ENCODE data around the gene LPXN.
"Not testable (repeated sequence)": the region's sequence is repeated elsewhere in the genome, so short reads cannot be mapped to it uniquely, and the experiment has no call there.

The LPXN gene

DNA sequence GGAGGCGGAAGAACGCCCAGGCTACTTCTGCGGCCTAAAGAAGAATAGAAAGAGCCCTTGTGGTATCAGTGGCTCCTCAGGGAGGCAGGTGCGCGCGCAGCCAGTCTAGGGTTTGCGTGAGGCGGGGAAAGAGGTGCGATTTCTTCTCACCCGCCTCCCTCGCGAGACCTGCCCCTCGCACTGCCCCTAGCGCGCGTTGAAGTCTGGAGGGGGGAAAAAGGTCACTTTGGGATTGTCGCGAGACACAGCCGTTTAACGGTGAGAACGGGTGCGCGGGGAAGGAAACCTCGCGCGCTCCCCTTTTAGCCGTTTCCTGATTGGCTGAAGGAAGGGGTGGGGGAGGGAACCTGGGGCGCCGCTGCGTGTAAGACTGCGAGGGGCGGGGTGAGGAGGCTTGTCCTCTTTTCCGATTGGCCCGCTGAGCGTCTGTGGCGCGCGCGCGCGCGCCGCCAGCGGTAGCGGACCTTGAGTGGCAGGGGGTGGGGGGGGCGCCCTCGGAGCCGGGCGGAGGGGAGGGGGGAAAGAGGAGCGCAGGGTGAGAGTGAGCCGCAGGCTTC is 3.1 kb upstream of the LPXN start, which contains the start of gene ZFP91:
TSS of gene ZFP91 (plus strand) at position 429 of the 557 bp plus-strand sequence. CDS start 219 bp downstream, outside the sequence.
- peak; percentile 96 to 98 for DNase-seq

DNA sequence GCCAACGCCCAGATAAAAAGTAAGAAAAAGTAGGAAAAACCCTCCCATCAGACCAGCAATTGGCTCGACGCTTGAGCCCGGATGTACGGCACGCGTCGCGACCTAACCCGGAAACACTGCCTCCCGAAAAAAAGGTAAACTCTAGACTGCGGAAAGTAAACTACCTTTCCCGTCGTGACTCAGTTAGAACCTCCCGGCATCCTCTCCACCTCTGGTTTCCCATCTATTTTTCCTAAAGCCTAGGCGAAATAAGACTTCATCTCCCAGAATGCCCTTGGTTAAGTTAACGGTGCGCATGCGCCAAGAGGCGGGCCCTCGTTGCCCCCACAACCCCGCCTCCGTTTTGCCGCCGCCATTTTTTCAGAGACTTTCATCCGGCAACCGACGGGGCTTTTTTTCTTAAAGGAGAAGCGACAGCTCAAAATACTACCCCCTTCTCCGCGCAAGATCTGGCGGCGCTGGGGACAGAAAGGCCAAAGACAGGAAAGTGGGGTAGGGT is 2.5 kb upstream of the LPXN start:
- peak; percentile 92 to 96 for DNase-seq

DNA sequence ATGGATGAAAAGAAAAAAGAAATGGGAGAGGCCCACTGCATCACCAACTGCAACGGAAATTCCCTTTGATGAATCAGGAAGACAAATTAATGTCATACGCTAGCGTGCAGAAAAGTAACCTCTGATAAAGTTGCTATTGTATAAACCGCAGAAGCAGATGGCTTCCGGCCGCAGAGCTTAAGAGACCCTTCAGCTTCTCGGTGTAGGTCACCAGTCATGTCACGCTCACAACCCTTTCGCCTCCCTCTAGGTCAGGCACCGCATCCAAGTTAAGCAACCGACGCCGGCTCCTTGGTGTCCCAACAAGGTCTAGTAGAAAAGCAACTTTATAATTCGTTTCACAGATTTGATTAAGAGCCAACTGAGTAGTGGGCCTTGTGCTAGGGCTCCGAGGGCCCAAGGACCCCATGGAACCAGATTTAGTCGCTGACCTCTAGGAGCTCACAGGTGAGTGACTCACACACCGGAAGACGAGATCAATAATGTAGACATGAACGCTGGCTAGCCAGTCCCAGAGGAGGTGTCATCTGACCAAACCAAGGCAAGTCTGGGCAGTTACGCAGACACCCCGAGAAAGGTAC is 2.0 kb upstream of the LPXN start:
- peak; percentile 72 to 81 for DNase-seq

DNA sequence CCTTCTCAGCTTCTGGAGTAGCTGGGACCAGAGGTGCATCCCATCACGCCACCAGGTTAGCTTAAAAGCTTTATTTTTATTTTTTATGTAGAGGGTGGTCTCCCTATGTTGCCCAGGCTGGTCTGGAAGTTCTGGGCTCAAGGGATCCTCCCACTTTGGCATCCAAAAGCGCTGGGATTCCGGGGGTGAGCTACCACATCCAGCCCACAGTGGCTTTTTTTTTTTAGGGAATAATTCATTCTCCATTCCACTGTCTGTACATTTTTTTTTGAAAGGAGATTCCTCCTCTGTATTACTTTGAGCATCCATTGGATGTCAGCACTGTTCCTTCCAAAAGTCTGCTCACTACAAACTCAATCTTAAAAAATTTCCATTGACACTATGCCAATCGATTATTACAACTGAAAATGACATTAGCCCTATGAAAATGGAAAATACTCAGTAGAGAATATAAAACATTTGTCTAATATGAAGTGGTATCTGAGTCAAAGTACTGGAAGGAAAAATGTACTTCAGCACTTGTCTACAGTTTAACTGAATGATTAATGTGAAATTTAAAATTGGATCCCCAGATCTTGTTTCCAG is 1.3 kb upstream of the LPXN start:
- DNase-seq, result no peak

DNA sequence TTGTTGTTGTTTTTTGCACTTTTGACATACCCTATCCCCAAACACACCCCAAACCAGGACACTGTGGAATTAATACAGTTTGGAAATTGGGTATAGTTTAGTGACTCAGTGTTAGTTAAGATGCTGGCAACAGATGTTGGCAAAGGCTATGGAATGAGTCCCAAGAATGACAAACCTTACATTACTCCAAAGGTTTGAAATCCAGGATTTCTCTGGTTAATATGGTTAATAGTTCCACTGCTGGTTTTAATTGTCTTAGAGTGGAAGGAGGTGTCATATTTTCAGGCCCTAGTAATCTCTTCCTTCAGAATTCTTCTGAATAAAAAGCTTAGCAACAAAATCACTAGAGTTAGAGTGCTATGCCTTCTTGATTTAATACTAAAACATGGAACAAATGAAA is 775 bp downstream of the LPXN start:
- no peak for DNase-seq

DNA sequence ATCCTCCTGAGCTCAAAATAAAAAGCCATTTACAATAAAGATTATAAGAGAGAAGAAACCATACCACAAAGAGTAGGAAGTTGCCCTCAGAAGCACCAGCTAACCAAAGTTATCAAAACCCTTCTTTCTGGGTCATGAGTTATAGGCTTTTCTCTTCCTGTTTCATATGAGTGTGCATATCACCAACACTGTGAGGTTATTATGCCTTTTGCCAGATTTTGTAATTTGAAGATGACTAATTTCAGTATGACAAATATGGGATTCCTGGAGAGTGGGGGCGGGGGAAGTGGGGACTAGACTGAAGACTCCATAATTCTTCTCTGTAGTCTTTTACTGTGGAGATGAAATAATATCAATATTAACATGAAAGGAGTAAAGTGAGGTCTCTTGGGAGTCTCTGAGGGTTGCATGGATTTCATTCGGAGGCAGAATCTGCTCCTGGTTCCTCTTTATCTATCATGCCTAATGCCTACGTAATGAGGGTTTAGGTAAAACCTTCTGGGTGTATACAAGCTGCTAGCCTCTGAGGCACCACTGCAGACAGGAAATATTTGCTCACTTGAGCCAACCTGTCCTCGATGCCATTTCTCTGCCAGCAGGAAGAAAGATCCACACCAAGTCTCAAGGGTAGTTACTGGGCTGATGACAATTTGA is 2.1 kb downstream of the LPXN start:
- DNase-seq, result peak; percentile 73 to 77

DNA sequence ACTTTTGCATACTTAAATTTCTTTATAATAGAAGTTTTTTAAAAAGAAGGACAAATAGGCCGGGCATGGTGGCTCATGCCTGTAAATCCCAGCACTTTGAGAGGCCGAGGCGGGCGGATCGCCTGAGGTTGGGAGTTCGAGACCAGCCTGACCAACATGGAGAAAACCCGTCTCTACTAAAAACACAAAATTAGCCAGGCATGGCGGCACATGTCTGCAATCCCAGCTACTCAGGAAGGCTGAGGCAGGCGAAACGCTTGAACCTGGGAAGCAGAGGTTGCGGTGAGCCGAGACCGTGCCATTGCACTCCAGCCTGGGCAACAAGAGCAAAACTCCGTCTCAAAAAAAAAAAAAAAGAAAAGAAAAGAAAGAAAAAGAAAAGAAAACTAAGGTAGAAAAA is 2.8 kb downstream of the LPXN start:
- not testable (repeated sequence) for DNase-seq

DNA sequence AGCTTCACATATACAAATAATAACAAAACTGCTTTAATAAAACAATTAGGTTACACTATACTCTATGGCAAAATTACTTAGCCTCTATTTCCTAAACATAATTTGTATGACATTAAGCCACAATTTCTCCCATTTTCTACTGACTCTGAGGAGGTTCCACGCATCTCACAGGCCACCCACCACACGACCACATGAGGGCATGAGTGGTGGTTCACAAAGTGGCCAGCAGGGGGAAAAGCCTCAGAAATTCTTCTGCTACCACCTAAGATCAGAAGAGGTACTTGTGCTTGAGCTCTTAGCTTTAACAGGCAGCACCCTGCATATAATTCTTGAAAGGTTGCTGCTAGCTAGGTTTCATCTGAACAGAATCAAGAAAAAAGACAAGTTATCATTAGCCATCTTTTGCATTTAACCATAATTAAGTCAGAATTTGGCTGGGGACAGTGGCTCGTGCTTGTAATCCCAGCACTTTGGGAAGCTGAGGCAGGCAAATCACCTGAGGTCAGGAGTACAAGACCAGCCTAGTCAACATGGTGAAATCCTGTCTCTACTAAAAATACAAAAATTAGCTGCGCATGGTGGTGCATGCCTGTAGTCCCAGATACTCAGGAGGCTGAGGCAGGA is 7.7 kb downstream of the LPXN start:
- DNase-seq, result peak; percentile 68 to 79

DNA sequence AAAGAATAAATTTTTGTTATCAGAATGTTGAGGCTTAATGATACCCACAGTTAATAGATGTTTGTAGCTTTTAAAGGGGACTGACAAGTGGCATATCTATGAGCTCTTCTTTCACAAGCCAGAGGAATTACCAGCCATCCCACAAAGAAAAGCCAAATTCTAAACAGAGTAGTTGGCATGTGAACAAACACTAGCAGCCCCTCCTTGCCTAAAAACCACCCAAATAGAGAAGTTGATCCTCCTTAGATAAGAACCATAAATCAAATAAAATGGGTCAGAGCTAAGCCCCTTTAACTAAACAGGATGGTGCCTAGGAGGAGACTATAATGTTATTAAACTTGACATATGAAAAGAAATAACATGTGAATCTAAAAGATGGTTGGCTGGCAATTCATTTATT is 11.4 kb downstream of the LPXN start:
- no peak for DNase-seq

DNA sequence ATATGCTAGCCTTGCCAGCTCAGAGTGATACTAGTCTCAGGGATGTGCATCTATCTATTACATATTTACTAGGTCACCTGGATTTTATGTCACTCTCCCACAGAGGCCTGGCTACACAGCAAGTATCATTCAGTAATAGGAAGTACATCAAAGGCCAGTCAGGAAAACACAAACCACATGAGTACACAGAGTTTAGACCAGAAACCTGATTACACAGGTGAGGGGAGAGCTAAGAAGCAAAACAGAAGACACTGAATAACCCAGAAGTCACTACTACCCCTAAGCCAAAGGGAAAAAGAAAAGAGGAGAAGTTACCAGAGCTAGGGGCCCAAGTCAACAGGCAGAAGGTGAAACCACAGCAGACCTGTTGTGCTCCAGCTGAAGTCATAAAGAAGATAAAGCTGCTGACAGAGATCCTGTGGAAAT is 13.3 kb downstream of the LPXN start:
- DNase-seq, result no peak

DNA sequence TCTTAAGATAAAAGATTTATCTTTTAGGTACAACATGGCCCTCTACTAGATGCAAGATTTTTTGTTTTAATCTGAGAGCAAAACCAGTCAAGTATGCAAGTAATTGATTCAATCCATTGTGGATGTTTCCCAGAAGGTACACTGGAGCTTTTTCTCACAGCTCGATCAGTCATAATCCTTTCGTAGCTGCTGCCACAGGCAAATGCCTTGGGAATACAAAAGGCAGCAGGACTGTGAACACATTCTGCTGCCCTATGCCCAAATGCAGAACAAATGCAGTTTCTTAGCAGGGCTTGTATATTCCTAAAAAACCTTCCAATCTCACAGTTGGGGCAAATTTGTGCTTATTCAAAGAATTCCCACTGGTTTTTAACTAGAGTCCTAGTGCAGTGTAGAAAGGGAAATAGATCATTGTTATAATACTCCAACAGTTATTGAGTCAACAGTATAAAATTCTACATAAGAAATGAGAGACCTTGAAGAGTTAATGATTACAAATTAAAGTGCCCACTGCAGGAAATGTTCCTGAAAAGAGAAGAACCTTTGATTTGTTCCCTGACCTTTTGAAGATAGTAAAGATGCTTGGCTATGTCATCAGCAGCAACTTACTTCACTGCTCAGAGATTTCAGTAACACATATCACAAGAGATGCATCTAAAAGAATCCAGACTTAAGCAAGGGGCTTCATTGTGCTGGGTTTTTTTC is 14.1 kb downstream of the LPXN start:
- DNase-seq, result no peak

DNA sequence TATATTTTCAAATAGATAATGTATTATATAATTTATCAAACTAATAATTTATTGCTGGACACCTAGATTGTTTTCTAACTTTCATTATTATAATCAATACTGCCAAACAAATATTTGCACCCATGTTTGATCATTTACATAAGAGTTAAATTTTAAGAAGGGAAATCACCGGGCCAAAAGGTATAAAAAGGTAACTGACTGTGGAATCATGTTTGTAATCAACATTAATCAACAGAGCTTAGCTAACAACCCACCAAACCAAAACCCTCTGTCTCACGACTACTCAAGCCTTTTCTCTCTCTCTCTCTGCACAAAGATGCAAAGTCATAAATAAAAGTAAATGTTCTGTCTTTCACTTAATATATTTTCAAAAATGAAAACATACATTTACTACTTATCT is 14.8 kb downstream of the LPXN start:
- no peak for DNase-seq

DNA sequence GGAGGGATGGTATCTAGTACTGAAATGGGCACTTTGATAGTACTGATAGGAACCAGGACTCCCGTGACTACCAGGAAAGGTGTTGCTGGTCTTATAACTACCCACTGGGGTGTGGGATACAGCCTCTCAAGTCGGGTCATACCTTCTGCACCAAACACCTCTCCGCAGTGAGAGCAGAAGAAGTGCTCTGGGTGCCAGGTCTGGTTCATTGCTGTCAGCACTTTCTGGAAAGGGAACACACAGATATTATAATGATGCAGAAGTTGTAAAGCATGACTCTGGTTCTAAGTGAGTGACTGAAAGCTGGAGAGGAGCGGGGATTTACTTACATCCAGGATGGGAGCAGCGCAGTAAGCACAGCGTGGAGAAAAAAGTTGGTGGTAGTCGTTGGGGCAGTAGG is 26.0 kb downstream of the LPXN start:
- DNase-seq, result no peak

DNA sequence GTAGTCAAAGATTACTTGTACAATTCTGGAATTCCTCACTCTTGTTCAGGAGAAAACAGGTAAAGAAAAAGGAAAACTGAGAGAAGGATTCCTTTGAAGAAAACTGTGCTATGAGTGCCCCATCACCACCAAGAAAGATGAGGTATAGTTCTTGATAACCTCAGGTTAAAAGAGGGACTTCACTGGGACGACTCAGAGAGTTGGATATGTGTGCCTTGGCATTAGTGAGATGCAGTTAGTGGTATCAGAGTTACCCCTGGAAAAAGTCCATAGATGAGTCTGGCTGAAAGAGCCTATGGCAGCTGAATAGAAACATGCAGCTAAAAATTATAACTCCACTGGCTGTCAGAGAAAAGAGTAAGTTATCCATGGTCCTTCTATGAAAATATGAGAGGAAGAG is 28.8 kb downstream of the LPXN start:
- no peak for DNase-seq

DNA sequence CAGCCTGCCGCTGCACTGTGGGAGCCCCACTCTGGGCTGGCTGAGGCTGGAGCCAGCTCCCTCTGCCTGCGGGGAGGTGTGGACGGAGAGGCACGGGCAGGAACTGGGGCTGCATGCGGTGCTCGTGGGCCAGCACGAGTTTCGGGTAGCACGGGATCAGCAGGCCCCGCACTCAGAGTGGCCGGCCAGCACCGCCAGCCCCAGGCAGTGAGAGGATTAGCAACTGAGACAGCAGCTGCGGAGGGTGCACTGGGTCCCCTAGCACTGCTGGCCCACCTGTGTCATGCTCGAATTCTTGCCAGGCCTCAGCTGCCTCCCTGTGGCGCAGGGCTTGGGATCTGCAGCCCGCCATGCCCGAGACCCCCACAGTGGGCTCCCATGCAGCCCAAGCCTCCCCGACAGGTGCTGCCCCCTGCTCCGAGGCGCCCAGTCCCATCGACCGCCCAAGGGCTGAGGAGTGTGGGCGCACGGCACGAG is 43.8 kb downstream of the LPXN start:
- no peak for DNase-seq

DNA sequence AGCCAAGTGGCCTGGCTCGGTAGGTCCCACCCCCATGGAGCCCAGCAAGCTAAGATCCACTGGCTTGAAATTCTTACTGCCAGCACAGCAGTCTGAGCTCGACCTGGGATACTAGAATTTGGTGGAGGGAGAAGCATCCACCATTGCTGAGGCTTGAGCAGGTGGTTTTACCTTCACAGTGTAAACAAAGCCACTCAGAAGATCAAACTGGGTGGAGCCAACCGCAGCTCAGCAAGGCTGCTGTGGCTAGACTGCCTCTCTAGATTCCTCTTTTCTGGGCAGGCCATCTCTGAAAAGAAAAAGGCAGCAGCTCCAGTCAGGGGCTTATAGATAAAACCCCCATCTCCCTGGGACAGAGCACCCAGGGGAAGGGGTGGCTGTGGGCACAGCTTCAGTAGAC is 45.4 kb downstream of the LPXN start:
- no peak for DNase-seq

DNA sequence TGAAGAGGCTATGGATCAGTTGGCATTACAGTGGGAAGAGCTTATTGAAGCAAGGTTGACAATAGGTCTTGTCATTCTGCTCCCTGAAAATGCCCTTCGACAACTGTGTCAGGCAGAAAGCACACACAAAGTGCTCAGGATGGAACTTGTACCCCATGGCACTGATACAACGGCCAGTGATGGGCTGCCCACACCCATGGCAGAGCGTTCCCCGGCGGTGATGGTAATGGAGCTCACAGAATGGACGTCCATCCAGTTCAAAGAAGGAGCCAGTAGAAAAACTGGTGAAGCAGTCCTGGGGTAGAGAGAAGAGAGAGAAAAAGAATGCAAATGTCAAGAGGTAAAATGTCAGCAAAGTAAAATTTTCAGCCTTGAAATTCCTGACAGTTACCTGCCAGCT is 48.2 kb downstream of the LPXN start:
- no peak for DNase-seq

DNA sequence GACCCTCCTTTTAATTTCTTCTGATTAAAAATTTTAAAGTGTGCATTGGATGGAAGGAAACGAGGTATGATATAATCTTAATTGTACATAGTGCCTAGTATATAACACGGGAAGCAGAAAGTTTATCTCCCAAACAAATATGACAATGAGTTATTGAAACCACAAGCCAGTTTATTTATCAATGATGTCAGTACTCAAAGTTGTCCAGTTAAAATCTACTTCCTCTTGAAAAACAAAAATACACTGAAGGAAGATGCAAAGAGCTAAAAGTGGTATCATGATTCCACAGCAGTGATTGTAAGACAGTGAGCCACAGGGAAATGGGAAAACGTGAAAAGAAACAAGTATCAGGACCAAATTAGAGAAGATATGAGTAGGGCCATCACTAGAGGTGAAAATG is 48.9 kb downstream of the LPXN start:
- no peak for DNase-seq

DNA sequence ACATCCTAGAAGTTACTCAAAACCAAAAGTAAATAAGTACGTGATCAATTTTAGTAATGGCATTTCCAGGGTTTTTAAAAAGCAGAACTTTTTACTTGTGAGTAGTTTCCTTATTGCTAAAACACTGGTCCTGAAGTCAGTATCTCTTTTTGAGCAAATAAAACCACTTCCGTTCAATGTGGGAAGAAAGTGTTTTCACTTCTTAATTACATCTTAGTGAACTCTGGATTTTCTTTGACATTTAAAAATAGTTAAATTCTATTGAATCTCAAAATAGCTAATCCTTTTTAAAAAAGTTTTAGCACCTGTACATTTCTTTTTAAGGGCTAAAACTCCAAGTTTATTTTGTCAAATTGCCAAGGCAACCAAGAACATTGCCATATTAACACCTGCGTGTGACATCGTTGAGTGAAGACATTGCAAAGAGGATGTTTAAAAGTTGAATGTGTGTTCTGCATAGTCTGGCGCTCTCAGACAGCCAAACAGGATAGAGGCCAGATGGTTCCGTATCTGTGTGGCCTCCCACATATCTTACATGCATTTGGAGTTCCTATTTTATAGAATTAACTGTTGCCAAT is 50.5 kb downstream of the LPXN start:
- DNase-seq, result peak in 1 of 2 donors; percentile 9

DNA sequence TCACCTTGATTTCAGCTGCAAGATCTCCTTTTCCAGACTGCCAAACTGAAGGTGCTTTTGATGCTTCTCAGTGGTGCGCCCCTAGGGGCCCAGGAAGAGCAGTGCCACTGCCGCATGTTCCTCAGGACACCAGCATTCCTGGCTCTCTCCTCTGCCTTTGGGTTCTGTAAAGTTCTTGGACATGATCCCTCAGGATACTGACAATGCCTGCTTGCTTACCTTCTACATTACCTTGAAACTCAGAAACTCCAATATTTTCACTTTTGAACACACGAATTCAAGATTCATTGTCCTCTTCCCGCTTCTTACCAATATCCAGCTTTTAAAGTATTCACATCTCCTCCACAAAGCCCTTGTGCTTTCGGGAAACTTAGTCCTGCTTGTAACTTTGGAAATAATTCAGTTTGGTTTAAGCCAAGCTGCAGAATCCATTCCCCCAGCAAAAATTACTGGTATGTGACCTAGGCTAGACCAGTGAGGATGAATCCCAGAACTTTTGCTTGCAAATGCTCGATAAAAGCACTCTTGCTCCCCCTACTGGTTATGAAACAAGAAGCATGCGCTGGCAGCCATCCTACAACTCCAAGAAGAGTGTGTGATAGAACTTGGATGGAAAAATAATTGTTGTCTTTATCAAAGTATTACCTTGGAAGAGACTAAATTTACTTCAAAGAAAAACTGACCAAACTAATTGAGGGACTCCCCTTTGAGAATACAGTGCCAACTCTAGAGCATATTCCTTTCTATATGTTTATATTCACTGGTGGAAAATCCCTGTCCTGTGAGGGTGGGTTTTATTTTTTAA is 51.2 kb downstream of the LPXN start:
- peak; percentile 38 to 45 for DNase-seq

DNA sequence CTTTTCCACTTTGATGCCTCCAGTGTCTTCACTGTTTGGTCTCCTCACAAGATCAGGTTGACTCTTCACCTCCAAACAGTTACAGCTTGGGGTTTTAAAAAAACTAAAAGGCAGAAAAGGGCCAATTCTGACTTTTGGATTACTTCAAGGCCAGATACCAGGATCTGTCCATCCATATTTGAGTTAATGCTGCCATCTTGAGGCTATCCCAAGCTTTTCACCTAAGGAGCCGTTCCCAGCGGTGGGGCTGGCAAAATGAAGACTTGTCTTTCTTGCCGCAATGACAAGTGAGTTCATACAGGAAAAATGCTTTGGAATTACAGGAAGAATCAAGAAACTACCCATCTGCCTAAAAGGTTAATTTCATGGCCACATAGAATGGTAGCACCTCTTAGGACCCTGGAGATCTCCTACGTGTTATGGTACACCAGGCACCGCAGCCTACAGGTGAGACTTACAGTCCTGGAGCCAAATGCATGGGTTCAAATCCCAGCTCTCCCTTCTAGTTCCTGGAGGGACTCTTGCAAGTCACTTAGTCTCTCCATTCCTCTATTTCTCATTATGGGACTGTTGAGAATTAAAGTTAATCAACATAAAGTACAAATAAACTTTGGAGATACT is 61.8 kb downstream of the LPXN start:
- DNase-seq, result no peak

All from activated CD4-positive, alpha-beta T cell treated with anti-CD3 and anti-CD28 coated beads for 4 hours (primary cell).